Coronary artery (tissue), 2 donors: ENCODE measurements around the gene NAPB.
"Not testable (repeated sequence)": the region's sequence is repeated elsewhere in the genome, so short reads cannot be mapped to it uniquely, and the experiment has no call there.

Experiments used
- DNase-seq: peaks from one replicate; pipeline ENCODE4 v3.0.0-alpha.2; 2017; ENCODE audit warnings: low spot score
- H3K27ac ChIP-seq, 2 donors: fragments of 200-600 bp; sonication (generic); one replicate each; pipeline ENCODE4 v1.5.1; 2016 to 2019
- H3K4me3 ChIP-seq: fragments of 200-600 bp; sonication (generic); 2 replicates; pipeline ENCODE4 v1.5.1; 2016; ENCODE audit warnings: mild to moderate bottlenecking, moderate library complexity
- TF ChIP-seq, protein P1 (sequence below): fragments of 200-600 bp; sonication (generic); IDR thresholded peaks from one replicate; pipeline ENCODE4 v1.5.1; 2019; ENCODE audit warnings: antibody characterized with exemption

NAPB gene

GRCh38 chr20:23357767-23358562, 63.3 kb downstream of the NAPB start:
- H3K27ac ChIP-seq, result peak overlapping the region; percentile 92 to 97
- TF ChIP-seq, protein P1, sequence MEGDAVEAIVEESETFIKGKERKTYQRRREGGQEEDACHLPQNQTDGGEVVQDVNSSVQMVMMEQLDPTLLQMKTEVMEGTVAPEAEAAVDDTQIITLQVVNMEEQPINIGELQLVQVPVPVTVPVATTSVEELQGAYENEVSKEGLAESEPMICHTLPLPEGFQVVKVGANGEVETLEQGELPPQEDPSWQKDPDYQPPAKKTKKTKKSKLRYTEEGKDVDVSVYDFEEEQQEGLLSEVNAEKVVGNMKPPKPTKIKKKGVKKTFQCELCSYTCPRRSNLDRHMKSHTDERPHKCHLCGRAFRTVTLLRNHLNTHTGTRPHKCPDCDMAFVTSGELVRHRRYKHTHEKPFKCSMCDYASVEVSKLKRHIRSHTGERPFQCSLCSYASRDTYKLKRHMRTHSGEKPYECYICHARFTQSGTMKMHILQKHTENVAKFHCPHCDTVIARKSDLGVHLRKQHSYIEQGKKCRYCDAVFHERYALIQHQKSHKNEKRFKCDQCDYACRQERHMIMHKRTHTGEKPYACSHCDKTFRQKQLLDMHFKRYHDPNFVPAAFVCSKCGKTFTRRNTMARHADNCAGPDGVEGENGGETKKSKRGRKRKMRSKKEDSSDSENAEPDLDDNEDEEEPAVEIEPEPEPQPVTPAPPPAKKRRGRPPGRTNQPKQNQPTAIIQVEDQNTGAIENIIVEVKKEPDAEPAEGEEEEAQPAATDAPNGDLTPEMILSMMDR, result no peak
- peak; percentile 100 for DNase-seq
- H3K4me3 ChIP-seq, result peak overlapping the region; percentile 76

- no peak for DNase-seq
- H3K27ac ChIP-seq, result no peak overlapping the region
These were observed 65.1 kb downstream of the NAPB start for GRCh38 chr20:23356203-23356602.

DNA sequence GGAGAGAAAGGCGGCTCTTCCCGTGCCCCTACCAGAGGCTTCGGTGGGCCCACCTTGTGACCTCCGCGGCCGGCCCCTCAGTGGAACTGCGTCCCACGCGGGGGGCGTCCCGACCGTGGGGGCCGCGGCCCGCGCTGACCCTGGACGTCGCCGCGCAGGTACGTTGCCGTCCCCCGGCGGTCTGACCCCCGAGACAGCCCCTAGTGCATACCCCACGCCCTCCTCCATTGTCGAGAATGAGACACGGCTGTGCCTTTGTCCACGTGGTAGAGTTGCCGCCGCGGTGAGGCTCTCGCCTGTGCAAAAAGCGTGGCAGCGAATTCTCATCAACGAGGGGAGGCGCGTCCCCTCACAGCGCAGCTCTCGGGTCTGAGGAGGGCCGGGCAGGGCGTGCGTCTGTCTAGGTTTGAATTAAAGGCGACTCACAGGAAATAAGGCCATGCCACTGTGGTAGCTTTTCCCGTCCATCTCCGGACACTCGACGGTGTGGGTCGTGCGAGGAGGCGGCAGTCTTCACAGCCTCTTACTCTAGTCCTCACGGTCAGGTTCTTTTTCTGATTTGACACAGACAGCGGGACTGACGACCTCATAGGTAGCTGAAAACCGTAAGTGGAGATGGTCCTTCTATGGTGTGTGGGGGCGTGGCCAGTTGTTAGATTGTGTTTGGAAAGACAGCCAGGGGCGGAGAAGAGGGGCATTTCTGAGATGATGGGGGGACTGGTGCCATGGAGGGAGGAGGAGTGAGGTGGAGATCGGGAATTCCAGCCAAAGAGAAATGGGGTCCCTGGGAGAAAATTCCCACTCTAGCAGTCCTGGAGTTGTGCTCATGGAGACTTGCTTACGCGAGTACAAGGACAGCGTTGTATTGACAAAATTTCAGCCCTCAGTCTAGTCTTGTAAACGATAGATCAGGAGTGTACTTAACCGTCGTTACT, 70.1 kb downstream of the NAPB start:
- TF ChIP-seq, protein P1, result no peak
- Histone ChIP-seq H3K4me3 (peak overlapping the region; percentile 95), H3K27ac (peak overlapping the region; percentile 97 to 100)
- DNase-seq, result peak; percentile 82

More at GRCh38 chr20:23356203-23356602, 65.1 kb downstream of the NAPB start:
- no peak overlapping the region for H3K4me3 ChIP-seq
- TF ChIP-seq, protein P1, result no peak

DNA sequence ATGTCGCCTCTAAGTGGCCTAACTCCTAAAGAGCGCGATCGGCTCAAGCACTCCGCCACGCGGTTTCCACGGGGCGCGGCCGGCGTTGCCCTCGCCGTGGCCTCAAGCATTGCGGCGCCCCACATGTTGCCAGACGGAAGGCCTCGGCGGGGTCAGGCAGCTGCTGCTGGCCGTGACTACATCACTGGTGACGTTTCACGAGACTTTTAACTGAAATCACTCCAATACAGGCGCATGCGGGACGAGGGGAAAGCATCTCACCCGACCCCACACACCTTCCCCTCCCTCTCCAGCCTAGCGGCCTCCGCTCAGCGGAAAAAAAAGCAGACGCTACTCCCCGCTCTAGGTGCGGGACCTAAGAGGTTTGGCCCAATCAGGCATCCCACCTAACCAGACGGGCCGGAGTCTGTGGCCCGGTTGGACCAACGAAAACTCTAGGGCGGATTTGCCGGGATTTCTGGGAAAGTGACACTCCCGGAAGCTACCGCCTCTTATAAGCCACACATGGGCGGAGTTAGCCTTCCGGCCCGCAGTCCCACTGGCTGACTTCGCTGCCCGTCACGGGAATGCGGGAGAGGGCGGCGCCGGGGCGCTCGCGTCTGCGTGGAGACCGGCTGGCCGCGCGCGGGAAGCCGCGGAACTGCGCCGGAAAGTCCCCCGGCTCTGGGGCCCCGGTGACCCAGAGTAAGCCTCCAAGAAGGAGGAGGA, 70.9 kb downstream of the NAPB start, which contains the start of gene NXT1:
TSS of gene NXT1 (plus strand) at position 596 of the 708 bp plus-strand sequence. CDS start 3,251 bp downstream, outside the sequence.
- TF ChIP-seq, protein P1, result no peak
- Histone ChIP-seq H3K4me3 (peak within 1 kb of the TSS; percentile 95), H3K27ac (peak within 1 kb of the TSS; percentile 97 to 100)
- DNase-seq, result peak; percentile 99

DNA sequence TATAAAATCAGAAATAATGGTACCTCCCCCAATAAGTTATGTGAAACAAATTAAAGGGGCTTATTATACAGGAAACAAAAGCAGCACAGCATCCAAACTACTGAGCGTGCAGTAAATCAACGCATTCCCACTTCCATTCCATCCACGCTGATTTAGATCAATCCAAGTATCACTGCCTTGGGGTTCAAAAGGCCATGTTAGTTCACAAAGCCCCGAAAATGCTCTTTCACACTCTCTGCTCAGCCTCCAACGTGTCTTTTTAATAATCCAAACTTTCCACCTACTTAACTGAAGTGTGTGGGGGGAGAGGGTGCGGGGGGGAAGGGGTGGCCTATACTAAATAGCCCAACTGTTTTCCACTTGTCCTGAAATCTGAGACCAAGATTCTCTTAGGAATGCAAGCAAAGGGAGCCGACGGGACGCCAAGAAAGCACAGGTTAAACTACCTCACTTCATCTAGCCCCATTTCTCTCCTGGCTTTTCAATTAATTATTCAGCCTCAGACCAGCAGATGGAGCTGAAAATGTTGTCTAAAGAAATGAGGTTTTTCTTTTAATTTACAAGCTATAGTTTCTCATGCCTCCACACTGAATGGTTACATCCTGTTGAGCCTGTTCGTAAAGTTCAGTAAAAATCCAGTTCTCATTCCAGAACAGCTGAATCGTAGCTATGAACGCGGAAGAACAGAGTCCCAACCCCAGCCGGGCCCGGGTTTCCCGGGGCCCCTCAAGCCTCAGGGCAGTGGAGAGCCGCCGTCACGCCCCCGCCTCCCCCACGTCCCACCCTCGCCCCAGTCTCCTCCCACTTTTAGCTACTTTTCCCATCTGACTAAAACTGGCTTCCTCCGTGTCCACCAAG, 71.7 kb downstream of the NAPB start:
- TF ChIP-seq, protein P1, result peak; percentile 29
- Histone ChIP-seq H3K27ac (peak overlapping the region; percentile 97 to 100), H3K4me3 (peak overlapping the region; percentile 95)
- no peak for DNase-seq

DNA sequence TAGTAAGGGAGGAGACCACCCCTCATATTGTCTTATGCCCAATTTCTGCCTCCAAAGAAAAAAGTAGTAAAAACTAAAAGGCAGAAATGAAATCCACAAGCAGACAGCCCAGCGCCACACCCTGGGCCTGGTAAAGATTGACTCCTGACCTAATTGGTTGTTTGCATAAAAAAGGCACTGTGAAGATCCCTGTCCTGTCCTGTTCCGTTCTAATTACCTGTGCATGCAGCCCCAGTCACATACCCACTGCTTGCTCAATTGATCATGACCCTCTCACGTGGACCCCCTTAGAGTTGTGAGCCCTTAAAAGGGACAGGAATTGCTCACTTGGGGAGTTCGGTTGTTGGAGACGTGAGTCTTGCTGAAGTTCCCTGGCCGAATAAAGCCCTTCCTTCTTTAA, 72.8 kb downstream of the NAPB start:
- H3K4me3 ChIP-seq, DNase-seq: not testable (repeated sequence)
- H3K27ac ChIP-seq, result peak overlapping the region in 1 of 2 donors; percentile 100
